ENCODE results near the gene NEURL1. TPM values are rescaled to one million over a fixed set of nuclear protein-coding genes. Genes with fewer than 3 reads are reported as not detected.

The NEURL1 gene
- total and polyA plus RNA-seq, 12 donors: 0.18 to 12.5 (median 2.3) TPM; not detected in 3

- WGBS, 4 donors: 77 to 86% (median 80%) methylated on average over 5 to 15 of the region's 15 CpGs
- no peaks in the 10 kb centered on the region for H3K27me3 ChIP-seq
- intact Hi-C loops (cut with DNase I): no loop called here
- DNase-seq: no peak
- H3K4me1 ChIP-seq (replicated peaks in 1 of 2): no peaks in the 10 kb centered on the region
- H3K27ac ChIP-seq: no peak overlapping the region
- no peak for TF ChIP-seq CTCF (IDR thresholded peaks at IDR 0.05)
- TF ChIP-seq POLR2A (IDR thresholded peaks at IDR 0.05): no peak
- no peaks in the 10 kb centered on the region for H3K9me3 ChIP-seq (replicated peaks in 1 of 3)
- H3K4me3 ChIP-seq: no peak overlapping the region
- H3K36me3 ChIP-seq (replicated peaks in 1 of 2): no peaks in the 10 kb centered on the region
These were observed 85.4 kb downstream of the NEURL1 start for GRCh38 chr10:103578782-103579382.

DNA sequence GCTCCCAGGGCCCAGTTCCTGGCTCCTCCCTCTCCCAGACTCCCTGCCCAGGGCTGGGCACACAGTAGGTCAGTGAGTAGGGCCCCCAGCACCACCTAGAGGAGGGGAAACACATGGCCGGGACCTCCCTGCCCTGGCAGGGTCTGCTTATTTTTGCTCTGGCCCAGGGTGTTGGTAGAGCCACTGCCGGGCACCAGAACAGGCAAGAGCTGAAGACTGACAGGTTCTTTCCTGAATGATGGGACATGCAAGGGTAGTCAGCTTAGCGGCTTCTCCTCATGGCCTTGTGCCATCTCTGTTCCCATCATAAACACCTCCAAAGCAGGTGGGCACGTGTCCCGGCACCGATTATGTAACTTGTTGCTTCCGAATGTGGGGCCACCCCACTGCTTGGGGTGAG lies 86.5 kb downstream of the NEURL1 start:
- TF ChIP-seq POLR2A (IDR thresholded peaks at IDR 0.05) (no peak), CTCF (IDR thresholded peaks at IDR 0.05) (no peak)
- no peak for DNase-seq
- no peak overlapping the region for H3K4me3 ChIP-seq
- H3K27ac ChIP-seq: no peak overlapping the region
- no peaks in the 10 kb centered on the region for H3K9me3 ChIP-seq (replicated peaks in 1 of 3)
- intact Hi-C loops (cut with DNase I): no loop called here
- peaks cover 5% of the 10 kb centered on the region for H3K27me3 ChIP-seq
- no peaks in the 10 kb centered on the region for H3K36me3 ChIP-seq (replicated peaks in 1 of 2)
- H3K4me1 ChIP-seq (replicated peaks in 1 of 2): no peaks in the 10 kb centered on the region
- WGBS, 4 donors: 80 to 93% (median 85%) methylated on average over 6 to 7 of the region's 7 CpGs

- intact Hi-C loops (cut with DNase I): no loop called here
- H3K27me3 ChIP-seq: peaks cover 5% of the 10 kb centered on the region
- no peak overlapping the region for H3K4me3 ChIP-seq
- no peaks in the 10 kb centered on the region for H3K4me1 ChIP-seq (replicated peaks in 1 of 2)
- H3K27ac ChIP-seq: no peak overlapping the region
- no peak for DNase-seq
- H3K9me3 ChIP-seq (replicated peaks in 1 of 3): no peaks in the 10 kb centered on the region
- WGBS, 4 donors: 65 to 78% (median 72%) methylated on average over 7 of the region's 7 CpGs
- TF ChIP-seq CTCF (IDR thresholded peaks at IDR 0.05) (no peak), POLR2A (IDR thresholded peaks at IDR 0.05) (no peak)
- H3K36me3 ChIP-seq (replicated peaks in 1 of 2): no peaks in the 10 kb centered on the region
These were observed 86.9 kb downstream of the NEURL1 start for GRCh38 chr10:103580430-103580829.

DNA sequence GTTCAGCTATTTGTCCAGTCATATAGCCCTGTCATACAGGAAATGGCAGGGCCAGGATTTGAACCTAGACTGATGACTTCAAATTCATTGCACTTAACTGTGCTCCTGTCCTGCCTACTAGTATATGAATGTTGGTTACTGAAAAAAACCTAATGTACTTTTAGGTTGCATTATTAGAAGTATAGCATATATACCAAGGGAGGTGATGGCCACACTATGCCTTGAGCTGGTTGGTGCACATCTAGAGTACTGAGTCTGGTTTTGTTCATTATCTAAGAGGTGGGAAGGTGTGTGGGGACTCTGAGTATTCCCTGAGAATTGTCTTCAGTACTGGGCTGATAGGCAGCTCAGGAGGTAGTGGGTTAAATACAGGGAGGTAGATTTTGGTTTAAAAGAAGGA lies 88.0 kb downstream of the NEURL1 start:
- intact Hi-C loops (cut with DNase I): no loop called here
- DNase-seq: no peak
- no peak overlapping the region for H3K4me3 ChIP-seq
- no peaks in the 10 kb centered on the region for H3K4me1 ChIP-seq (replicated peaks in 1 of 2)
- H3K27ac ChIP-seq: no peak overlapping the region
- peaks cover 5% of the 10 kb centered on the region for H3K27me3 ChIP-seq
- no peaks in the 10 kb centered on the region for H3K36me3 ChIP-seq (replicated peaks in 1 of 2)
- no peaks in the 10 kb centered on the region for H3K9me3 ChIP-seq (replicated peaks in 1 of 3)
- no peak for TF ChIP-seq POLR2A (IDR thresholded peaks at IDR 0.05)
- no peak for TF ChIP-seq CTCF (IDR thresholded peaks at IDR 0.05)
